Peyer's patch (tissue), 4 donors: ENCODE results near the gene C6orf141. TPM values are rescaled to one million over a fixed set of nuclear protein-coding genes. Genes with fewer than 3 reads are reported as not detected.

Experiments
- DNase-seq, 3 donors: peaks; one replicate each; pipeline ENCODE4 v3.0.0-alpha.2; 2017 to 2019
- H3K27ac ChIP-seq, 4 donors: fragments of 200-600 bp; sonication (generic); one replicate each; pipeline ENCODE4 v1.5.1; 2016 to 2019
- H3K27me3 ChIP-seq, 2 donors: fragments of 200-600 bp; sonication (generic); one replicate each; pipeline ENCODE4 v1.5.1; 2019
- H3K36me3 ChIP-seq, 3 donors: fragments of 200-600 bp; sonication (generic); one replicate each; pipeline ENCODE4 v1.5.1; 2016 to 2019
- H3K4me1 ChIP-seq, 4 donors: fragments of 200-600 bp; sonication (generic); one replicate each; pipeline ENCODE4 v1.5.1; 2016 to 2019
- H3K4me3 ChIP-seq, 4 donors: fragments of 200-600 bp; sonication (generic); 1 replicate in 3 of 4; 2 replicates in 1 of 4; pipeline ENCODE4 v1.5.1; 2016 to 2019; ENCODE audit warnings: mild to moderate bottlenecking in 1 of 4
- H3K9me3 ChIP-seq, 4 donors: fragments of 200-600 bp; sonication (generic); one replicate each; pipeline ENCODE4 v1.5.1; 2016 to 2019; ENCODE audit warnings: mild to moderate bottlenecking in 1 of 4
- POLR2A ChIP-seq, 2 donors: fragments of 450-650 bp; IDR thresholded peaks; one replicate each; pipeline ENCODE4 v1.5.1; 2017; ENCODE audit warnings: antibody characterized with exemption in 2 of 2, mild to moderate bottlenecking in 2 of 2, moderate library complexity in 2 of 2
- total RNA-seq, 4 donors: library from RNA; depleted of rRNA; stranded (reverse); fragments of >200 nt; gene quantifications; one replicate each; pipeline ENCODE4 v1.1.0, GENCODE V29; 2016
- TF ChIP-seq, protein P1 (sequence below), 6 experiments: fragments of 450-650 bp in 4 of 6; fragments of 200-600 bp in 2 of 6; sonication (generic) in 1 of 6; IDR thresholded peaks; one replicate each; pipeline ENCODE4 v1.5.1; 2017 to 2019; ENCODE audit warnings: antibody characterized with exemption in 6 of 6, mild to moderate bottlenecking in 3 of 6, moderate library complexity in 1 of 6

The C6orf141 gene
- total RNA-seq, 4 donors from 2014 or later = 4.9 to 8.6 (median 8.2) TPM; not detected in 1

GRCh38 chr6:49563006-49563886, 12.8 kb downstream of the C6orf141 start:
- H3K4me1 ChIP-seq = no peaks in the 10 kb centered on the region
- DNase-seq = no peak
- H3K36me3 ChIP-seq = no peaks in the 10 kb centered on the region
- TF ChIP-seq POLR2A (IDR thresholded peaks at IDR 0.05) = no peak
- TF ChIP-seq, protein P1, sequence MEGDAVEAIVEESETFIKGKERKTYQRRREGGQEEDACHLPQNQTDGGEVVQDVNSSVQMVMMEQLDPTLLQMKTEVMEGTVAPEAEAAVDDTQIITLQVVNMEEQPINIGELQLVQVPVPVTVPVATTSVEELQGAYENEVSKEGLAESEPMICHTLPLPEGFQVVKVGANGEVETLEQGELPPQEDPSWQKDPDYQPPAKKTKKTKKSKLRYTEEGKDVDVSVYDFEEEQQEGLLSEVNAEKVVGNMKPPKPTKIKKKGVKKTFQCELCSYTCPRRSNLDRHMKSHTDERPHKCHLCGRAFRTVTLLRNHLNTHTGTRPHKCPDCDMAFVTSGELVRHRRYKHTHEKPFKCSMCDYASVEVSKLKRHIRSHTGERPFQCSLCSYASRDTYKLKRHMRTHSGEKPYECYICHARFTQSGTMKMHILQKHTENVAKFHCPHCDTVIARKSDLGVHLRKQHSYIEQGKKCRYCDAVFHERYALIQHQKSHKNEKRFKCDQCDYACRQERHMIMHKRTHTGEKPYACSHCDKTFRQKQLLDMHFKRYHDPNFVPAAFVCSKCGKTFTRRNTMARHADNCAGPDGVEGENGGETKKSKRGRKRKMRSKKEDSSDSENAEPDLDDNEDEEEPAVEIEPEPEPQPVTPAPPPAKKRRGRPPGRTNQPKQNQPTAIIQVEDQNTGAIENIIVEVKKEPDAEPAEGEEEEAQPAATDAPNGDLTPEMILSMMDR (IDR thresholded peaks at IDR 0.05) = no peak
- H3K27ac ChIP-seq = no peak overlapping the region
- no peaks in the 10 kb centered on the region for H3K27me3 ChIP-seq
- no peak overlapping the region for H3K4me3 ChIP-seq
- H3K9me3 ChIP-seq = no peaks in the 10 kb centered on the region

GRCh38 chr6:49564552-49564951, 14.1 kb downstream of the C6orf141 start:
- Histone ChIP-seq H3K27me3 (no peaks in the 10 kb centered on the region), H3K9me3 (no peaks in the 10 kb centered on the region), H3K4me3 (no peak overlapping the region), H3K36me3 (no peaks in the 10 kb centered on the region), H3K27ac (no peak overlapping the region), H3K4me1 (no peaks in the 10 kb centered on the region)
- TF ChIP-seq POLR2A (IDR thresholded peaks at IDR 0.05) = no peak
- TF ChIP-seq, protein P1 (IDR thresholded peaks at IDR 0.05) = no peak
- DNase-seq = no peak

- no peak overlapping the region for H3K27ac ChIP-seq
- no peaks in the 10 kb centered on the region for H3K9me3 ChIP-seq
- no peaks in the 10 kb centered on the region for H3K27me3 ChIP-seq
- TF ChIP-seq POLR2A (IDR thresholded peaks at IDR 0.05) = no peak
- TF ChIP-seq, protein P1 (IDR thresholded peaks at IDR 0.05) = no peak
- H3K36me3 ChIP-seq = no peaks in the 10 kb centered on the region
- no peak for DNase-seq
- no peaks in the 10 kb centered on the region for H3K4me1 ChIP-seq
- no peak overlapping the region for H3K4me3 ChIP-seq
Observed at GRCh38 chr6:49565261-49565660, 14.8 kb downstream of the C6orf141 start.

DNA sequence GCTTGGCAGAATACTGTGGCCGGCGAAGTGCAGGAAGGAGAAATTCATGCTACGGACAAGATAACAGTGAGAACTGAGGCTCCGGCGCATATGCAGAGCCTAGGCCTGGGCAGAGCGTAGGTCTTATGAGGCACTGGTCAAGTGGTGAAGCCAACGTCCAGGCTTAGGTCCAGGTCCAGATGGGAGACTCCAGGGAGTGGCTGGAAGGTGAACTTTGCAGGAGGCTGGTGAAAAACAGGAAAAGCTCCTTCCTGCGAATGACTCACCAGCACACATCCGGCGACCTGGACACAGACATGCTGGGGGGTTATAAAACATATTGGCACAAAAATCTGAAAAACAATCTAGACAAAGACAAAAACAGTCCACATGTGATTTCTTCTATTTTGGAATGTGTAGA, 15.4 kb downstream of the C6orf141 start:
- DNase-seq = no peak
- no peak for TF ChIP-seq POLR2A (IDR thresholded peaks at IDR 0.05)
- TF ChIP-seq, protein P1 (IDR thresholded peaks at IDR 0.05) = no peak
- Histone ChIP-seq H3K4me1 (no peaks in the 10 kb centered on the region), H3K27me3 (no peaks in the 10 kb centered on the region), H3K4me3 (no peak overlapping the region), H3K27ac (no peak overlapping the region), H3K36me3 (no peaks in the 10 kb centered on the region), H3K9me3 (no peaks in the 10 kb centered on the region)

DNA sequence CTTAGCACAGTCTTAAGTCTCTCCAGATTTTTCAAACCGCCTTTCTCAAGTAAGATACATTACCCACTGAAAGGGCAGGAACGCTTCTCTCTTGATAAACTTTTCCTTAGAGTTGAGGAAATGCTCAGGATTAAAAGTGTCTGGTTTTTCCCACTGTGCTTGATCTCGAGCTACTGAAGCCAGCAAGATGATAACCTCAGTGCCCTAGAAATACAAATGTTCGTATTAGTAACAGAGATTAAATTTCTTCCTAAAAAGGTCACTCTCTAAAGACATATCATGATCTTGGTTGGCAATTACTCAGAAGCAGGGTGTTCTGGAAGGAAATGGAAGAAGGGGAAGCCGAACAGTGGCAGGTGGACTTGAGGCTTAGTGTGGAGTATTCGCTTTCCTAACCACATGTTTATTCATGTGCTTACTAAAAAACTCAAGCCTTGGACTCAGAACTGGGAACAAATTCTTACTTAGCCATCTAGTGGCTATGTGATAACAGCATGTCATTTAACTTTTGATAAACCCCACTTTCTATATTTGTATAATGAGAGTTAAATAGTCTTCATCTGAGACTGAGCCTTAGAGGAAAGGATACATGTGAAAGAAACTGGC, 20.1 kb downstream of the C6orf141 start:
- no peaks in the 10 kb centered on the region for H3K36me3 ChIP-seq
- no peak overlapping the region for H3K27ac ChIP-seq
- no peak for DNase-seq

More for the DNA sequence above, 20.1 kb downstream of the C6orf141 start:
- Histone ChIP-seq H3K4me3 (no peak overlapping the region), H3K27me3 (no peaks in the 10 kb centered on the region), H3K4me1 (no peaks in the 10 kb centered on the region), H3K9me3 (no peaks in the 10 kb centered on the region)
- TF ChIP-seq, protein P1 (IDR thresholded peaks at IDR 0.05) = peak in 3 of 6 experiments; percentile 20 to 39 (median 27)
- no peak for TF ChIP-seq POLR2A (IDR thresholded peaks at IDR 0.05)
